Brain microvascular endothelial cell (primary cell): ENCODE measurements around the gene TYW1.
"Not testable (repeated sequence)": the region's sequence is repeated elsewhere in the genome, so short reads cannot be mapped to it uniquely, and the experiment has no call there.

Experiments
- DNase-seq: peaks from one replicate; pipeline ENCODE4 v3.0.0-alpha.2; 2020
- H3K27ac ChIP-seq: fragments of 250-450 bp; sonication (Bioruptor Pico); 2 replicates; pipeline ENCODE4 v1.5.1; 2020; ENCODE audit warnings: mild to moderate bottlenecking, moderate library complexity
- H3K27me3 ChIP-seq: fragments of 250-450 bp; sonication (Bioruptor Pico); replicated peaks from 2 replicates; pipeline ENCODE4 v1.5.1; 2020; ENCODE audit warnings: mild to moderate bottlenecking
- H3K36me3 ChIP-seq: fragments of 250-450 bp; sonication (Bioruptor Pico); replicated peaks from 2 replicates; pipeline ENCODE4 v1.5.1; 2020; ENCODE audit warnings: mild to moderate bottlenecking
- H3K4me3 ChIP-seq: 2 replicates; pipeline ENCODE4 v1.5.1; 2011; ENCODE audit warnings: low read depth, mild to moderate bottlenecking, control low read depth, low read length, moderate library complexity
- CTCF ChIP-seq: IDR thresholded peaks from 2 replicates; pipeline ENCODE4 v1.5.1; 2011; ENCODE audit warnings: low read depth, mild to moderate bottlenecking, moderate library complexity, low read length, control low read depth, inconsistent platforms; ENCODE audit errors: missing control alignments
- in situ Hi-C: cut with HindIII; loops from 2 replicates; pipeline ENCODE4 v1.10.0; 2017; ENCODE audit warnings: low sequenced_read_pairs, low pct_ligation_motif_present

TYW1 gene

GRCh38 chr7:67229018-67229417 lies 232.4 kb downstream of the TYW1 start:
- in situ Hi-C loops, H3K36me3 ChIP-seq, H3K27me3 ChIP-seq, DNase-seq, H3K4me3 ChIP-seq, H3K27ac ChIP-seq: not testable (repeated sequence)

- H3K27ac ChIP-seq, in situ Hi-C loops: not testable (repeated sequence)
Observed at GRCh38 chr7:67230029-67230428, 233.4 kb downstream of the TYW1 start.

DNA sequence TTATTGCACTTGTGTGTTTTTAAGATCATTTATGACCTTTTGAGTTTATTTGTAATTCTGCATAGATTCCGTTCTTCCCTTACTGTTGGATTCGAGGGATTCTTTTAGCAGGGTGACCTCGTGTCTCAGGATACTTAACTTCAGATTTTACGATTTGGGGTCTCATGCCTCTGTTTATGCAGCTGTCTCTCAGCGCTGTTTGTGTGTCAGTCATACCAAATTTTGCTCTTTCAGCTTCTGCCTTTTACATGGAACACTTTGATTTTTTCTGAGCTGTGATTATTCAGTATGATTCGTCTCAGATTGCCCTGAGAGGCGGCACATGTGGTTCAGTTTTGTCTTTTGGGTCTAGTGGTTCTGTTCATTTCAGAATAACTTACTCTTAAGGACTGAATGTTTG lies 236.9 kb downstream of the TYW1 start:
- H3K4me3 ChIP-seq, DNase-seq, H3K36me3 ChIP-seq, in situ Hi-C loops, H3K27me3 ChIP-seq, H3K27ac ChIP-seq: not testable (repeated sequence)

More at GRCh38 chr7:67230029-67230428, 233.4 kb downstream of the TYW1 start:
- not testable (repeated sequence) for H3K36me3 ChIP-seq, H3K4me3 ChIP-seq, DNase-seq, H3K27me3 ChIP-seq

DNA sequence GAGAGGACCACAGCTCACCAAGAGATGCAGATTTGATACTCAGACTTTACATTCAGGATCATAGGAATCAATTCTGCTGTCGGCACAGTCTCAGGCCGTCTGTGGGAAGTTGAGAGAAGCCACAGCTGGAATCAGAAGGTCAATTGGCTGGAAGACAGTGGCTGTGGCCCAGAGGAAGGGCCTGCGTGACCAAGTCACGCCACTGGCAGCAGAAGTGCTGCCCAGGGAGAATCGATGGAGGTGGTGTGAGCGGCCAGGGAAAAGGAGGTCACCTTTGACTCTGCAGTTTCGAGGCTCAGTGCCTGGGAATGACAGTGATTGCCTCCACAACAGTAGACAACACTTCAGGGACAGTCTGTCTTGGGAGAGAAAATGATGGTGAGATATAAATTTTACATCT lies 239.6 kb downstream of the TYW1 start:
- H3K27ac ChIP-seq, in situ Hi-C loops, H3K36me3 ChIP-seq, DNase-seq, H3K27me3 ChIP-seq, H3K4me3 ChIP-seq: not testable (repeated sequence)

- H3K27me3 ChIP-seq, H3K27ac ChIP-seq, H3K4me3 ChIP-seq, DNase-seq, H3K36me3 ChIP-seq, in situ Hi-C loops: not testable (repeated sequence)
Observed at GRCh38 chr7:67242871-67243270, 246.2 kb downstream of the TYW1 start.

- H3K27me3 ChIP-seq, H3K4me3 ChIP-seq, in situ Hi-C loops, H3K36me3 ChIP-seq, DNase-seq, H3K27ac ChIP-seq: not testable (repeated sequence)
Observed at GRCh38 chr7:67248364-67248763, 251.7 kb downstream of the TYW1 start.

GRCh38 chr7:67251986-67252558 lies 255.4 kb downstream of the TYW1 start:
- H3K27ac ChIP-seq = no peak overlapping the region
- H3K4me3 ChIP-seq = no peak overlapping the region
- DNase-seq = no peak
- H3K36me3 ChIP-seq = no peaks in the 10 kb centered on the region
- no peaks in the 10 kb centered on the region for H3K27me3 ChIP-seq
- TF ChIP-seq CTCF = no peak
- in situ Hi-C loops = no loop called here

DNA sequence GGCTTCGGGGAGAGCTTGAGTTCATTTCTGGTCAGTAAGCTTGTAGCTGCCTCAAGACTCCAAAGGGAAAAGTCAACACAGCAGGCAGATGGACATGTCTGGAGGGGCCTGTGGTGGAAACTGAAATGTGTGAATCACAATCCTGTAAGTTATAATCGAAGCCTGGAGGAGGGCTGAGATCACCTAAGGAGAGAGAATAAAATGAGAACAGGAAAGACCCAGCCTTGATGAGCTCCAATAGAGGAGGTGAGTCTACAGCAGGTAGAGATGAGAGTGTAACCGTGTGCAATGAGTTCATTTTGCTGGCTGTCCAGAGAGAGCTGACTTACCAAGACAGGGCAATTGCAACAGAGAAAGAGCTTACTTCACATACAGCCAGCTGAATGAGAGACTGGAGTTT lies 258.4 kb downstream of the TYW1 start:
- H3K27me3 ChIP-seq, H3K27ac ChIP-seq, H3K36me3 ChIP-seq, in situ Hi-C loops, H3K4me3 ChIP-seq, DNase-seq: not testable (repeated sequence)

DNA sequence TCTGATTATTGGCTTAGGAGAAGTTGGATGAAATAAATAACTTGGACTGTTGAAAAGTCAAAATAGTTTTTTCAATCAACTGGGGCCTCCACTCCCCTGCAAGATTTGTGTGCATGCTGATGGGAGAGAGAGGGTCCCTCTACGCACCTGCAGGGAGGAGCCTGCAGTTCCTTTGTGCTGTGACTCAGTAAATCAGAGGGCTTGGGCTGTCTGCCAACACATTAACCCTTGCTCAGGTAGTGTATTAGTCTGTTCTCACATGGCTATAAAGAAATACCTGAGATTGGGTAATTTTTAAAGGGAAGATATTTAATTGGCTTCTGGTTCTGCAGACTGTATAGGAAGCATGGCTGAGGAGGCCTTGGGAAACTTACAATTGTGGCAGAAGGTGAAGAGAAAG lies 261.1 kb downstream of the TYW1 start:
- H3K4me3 ChIP-seq, H3K36me3 ChIP-seq, H3K27ac ChIP-seq, in situ Hi-C loops, H3K27me3 ChIP-seq, DNase-seq: not testable (repeated sequence)

GRCh38 chr7:67259363-67259762 lies 262.7 kb downstream of the TYW1 start:
- H3K36me3 ChIP-seq, DNase-seq, H3K27ac ChIP-seq, H3K4me3 ChIP-seq, in situ Hi-C loops, H3K27me3 ChIP-seq: not testable (repeated sequence)

DNA sequence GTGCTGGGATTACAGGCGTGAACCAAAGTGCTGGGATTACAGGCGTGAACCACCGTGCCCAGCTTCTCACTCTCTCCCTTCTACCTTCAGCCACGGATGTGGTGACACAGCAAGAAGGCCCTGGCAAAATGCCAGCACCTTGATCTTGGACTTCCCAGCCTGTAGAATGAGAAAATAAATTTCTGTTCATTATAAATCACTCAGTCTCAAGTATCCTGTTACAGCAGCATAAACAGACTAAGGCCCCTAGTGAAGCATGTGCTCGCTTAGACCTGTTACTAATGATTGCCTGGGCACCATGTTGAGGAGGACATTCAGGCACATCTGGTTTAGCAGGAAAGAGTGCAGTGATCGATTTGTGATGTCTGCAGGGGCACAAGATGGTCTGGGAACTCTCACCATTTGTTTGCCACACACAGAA lies 263.5 kb downstream of the TYW1 start:
- H3K4me3 ChIP-seq, in situ Hi-C loops, H3K27ac ChIP-seq, H3K27me3 ChIP-seq, H3K36me3 ChIP-seq: not testable (repeated sequence)
- peak; percentile 7 for DNase-seq

DNA sequence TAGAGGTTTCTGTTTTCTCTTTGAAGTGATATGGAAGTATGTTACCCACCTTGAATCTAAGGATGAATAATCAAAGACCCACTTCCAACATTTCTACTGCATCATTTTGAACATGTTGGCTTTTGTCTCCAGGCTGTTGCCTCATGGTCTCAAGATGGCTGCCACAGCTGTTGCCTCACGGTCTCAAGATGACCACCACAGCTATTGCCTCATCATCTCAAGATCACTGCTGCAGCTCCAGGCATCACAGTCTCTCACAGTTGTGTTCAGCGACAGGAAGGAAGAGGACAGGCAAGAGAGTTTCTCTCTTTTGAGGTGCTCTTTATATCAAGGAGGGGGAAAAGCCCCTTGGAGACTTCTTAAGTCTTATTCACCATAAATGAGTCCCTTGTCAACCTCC lies 267.4 kb downstream of the TYW1 start:
- H3K27me3 ChIP-seq, DNase-seq, H3K4me3 ChIP-seq, H3K27ac ChIP-seq, H3K36me3 ChIP-seq, in situ Hi-C loops: not testable (repeated sequence)

GRCh38 chr7:67266070-67266469 lies 269.4 kb downstream of the TYW1 start:
- H3K27me3 ChIP-seq, H3K36me3 ChIP-seq, DNase-seq, H3K27ac ChIP-seq, in situ Hi-C loops, H3K4me3 ChIP-seq: not testable (repeated sequence)
